Stromal cell of bone marrow (primary cell): Measurements from ENCODE around the gene GPR157.
"Not testable (repeated sequence)": the region's sequence is repeated elsewhere in the genome, so short reads cannot be mapped to it uniquely, and the experiment has no call there.

ENCODE experiments used
- DNase-seq: peaks from one replicate; pipeline ENCODE4 v3.0.0-alpha.2; 2012; ENCODE audit warnings: low read depth

Gene GPR157

DNA sequence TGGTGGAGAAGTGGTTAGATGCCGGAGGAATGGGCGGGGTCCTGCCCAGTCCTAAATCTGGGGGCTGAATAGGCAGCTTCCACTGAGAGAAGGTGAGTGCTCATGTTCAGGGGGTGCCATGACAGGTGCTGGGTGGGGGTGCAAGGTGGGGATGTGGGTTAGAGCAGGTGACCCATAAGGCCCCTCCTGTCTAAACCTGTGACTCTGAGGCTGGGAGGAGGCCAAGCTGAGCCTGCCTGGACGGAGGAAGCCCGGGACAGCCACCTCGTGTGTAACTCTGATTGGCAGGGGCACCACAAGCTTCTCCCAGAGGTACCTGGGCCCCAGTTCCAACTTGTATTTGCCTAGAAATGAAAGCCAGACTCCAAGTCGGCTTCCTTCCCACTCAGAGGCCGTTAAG is 10.7 kb downstream of the GPR157 start:
- DNase-seq = no peak

GRCh38 chr1:9115351-9116205 is 13.3 kb downstream of the GPR157 start:
- DNase-seq = no peak

DNA sequence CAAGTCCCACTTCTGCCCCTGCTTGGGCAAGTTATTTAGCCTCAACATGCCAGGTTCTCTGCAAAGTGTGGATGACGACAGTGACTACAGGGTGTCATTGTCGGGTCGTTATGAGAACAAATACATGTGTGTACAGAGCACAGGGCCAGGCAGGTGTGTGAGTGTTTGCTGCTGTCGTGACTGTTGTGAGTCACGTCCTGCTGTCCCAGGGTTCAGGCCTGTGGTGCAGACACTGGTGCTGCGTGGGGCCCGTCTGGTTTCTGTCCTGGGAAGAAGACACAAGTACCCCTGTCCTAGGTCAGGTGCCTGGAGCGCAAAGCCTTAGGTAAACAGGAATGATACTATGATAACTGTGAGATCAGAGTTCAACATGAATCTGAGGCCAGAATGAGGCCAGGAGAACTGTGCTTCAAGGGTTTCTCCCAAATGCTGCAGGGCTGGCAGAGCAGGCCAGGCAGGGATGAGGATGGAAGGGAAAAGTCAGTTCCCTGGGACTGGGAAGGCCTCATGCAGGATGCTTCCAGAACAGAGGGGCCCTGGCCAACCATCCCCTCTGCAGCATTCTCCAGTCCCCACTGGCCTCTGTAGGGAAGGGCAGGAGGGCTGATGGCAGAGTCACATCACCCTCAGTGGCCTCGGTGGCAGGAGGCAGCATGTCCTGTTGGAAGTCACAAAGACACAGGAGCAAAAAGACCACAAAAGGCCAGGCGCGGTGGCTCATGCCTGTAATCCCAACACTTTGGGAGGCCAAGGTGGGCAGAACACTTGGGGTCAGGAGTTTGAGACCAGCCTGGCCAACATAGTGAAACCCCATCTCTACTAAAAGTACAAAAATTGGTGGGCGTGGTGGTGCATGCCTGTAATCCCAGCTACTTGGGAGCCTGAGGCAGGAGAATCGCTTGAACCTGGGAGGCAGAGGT is 15.7 kb downstream of the GPR157 start:
- DNase-seq = no peak

GRCh38 chr1:9111957-9112356 is 16.9 kb downstream of the GPR157 start:
- no peak for DNase-seq

DNA sequence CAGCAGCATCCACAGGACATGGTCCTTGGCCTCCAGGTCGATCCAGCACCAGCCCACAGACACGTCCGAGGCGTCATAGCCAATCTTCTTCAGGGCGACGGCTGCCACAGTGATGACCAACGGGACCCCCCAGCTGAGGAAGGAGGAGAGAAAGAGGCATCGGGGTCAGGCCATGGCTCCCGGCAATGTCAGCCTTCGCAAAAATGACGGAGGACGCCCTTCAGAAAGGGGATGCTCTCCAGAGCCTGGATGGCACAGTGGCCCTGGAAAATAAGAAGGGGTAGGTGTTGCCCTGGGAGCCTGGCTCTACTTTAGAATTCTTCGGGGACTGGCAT is 17.6 kb downstream of the GPR157 start:
- DNase-seq = no peak

DNA sequence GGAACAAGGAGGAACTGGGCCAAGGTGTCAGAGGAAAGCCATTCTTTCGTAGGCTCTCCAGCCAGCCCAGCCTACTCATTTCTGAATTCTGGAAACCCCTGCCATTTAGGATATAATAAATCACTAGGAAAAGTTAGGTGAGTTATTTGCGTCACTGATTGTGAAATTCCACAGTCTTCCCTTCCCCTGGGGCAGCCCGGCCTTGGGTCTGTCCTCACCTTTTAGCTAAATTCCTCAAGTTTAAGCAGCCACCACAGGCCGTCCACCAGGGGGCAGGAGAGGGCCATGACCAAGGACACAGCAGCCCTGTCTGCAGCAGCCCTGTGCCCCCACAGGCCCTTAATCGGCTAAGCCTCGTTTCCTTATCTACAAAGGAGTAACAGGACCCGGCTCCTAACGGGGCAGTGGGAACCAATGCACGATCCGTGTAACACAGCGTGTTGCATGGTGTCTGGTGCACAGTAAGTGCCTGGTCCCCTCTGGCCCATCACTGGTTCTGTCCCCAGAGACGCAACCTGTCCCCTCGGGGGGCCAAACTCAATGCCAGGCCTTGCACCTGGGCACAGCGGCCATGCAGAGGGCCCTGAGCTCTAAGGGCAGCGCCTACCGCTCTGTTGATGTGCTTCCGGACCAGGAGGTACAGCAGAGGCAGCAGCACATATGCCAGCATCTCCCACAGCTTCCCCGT is 18.1 kb downstream of the GPR157 start:
- DNase-seq = peak; percentile 57

DNA sequence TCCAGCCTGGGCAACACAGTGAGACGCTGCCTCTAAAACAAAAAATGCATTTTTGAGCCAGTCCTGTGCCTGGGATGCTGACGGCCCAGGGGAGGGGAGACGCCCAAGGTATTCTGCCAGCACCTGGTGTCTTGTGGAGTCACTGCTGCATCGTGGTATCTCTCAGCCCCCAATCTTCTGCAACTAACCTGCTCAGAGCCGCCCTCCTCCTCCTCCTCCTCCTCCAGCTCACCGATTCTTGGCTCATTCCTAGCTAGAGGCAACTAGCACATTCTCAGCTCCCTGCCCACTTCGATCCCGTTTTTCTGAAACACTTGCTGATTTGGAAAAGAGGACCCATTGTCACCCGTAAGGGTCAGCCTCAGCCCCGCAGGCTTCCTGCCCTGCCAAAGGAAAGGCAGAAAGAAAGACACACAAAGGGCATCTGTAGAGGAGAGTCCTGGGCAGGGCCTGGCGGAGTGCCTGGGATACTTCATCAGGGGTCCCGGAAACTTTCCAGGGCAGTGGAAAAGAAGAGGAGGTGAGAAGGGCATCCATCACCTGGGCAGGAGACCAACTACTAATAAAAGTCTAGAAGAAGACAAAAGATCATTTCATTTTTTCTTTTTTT is 20.7 kb downstream of the GPR157 start:
- no peak for DNase-seq

- DNase-seq = no peak
Observed at GRCh38 chr1:9107136-9107535, 21.8 kb downstream of the GPR157 start.

DNA sequence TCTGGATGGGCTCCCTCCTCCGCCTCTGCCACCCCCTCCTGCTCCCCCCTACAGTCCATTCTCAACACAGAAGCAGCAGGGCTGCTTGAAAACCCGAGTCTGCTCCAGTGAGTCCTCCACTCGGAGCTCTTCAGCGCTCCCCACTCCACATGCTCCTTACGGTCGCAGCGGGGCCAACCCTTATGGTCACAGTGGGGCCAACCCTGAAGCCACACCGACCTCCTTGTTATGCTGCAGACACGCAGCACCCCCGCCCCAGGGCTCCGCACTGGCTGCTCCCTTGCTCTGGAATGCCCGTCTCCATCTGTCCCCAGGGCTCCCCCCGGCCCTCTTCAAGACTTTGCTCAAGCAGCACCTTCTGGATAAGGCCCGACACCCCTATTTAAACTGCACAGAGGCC is 22.6 kb downstream of the GPR157 start:
- no peak for DNase-seq

DNA sequence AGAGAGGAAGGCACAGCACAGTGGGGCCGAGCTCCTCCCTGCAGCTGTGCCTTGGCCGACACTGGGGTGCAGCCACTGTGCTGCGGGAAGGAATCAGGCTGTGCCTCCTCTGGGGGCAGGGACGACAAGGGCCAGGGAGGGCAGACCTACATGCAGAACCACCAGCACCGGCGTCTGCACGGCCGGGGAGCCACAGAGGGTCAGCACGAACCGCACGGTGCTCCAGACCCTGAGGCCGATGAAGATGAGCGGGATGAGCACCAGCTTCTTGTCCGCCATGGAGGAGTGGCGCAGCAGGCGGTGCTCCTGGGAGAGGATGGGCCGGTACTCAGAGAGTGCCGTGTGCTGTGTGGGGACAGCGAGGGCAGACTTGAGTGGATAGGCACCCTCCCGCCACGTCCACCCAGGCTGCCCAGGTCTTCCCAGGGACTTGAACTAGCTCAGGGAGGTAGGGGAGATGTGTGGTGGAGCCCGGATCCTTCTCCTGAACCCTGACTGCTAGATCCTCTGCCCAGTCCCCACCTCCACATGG is 23.5 kb downstream of the GPR157 start:
- no peak for DNase-seq

DNA sequence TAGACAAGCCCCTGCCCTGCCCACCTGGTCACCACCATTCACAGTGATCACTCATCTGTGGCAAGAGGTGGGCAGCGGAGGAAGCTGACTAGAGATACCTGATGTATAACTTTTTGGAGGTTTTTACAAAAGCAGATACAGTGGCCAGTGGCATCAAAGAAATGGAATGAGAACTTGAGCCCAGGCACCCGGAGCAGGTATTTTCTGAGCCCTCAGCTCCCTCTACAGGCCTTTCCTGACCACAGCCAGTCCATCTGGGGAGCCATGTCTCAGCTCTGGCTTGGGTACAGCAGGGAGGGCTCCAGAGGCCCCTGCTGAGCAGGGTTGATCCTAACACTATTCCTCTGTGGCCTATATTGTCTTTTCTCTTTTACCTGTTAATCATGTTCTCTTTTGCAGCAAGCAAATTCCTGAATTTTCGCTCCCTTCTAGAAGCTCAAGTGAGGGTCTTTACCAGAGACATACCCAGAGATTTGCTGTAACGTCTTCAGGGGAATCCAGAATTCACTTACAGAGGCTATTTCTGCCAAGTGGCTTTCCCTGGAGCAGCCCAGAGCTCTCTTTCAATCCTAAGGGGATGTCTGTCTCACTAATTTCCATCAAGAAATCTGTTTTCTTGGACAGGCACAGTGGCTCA is 27.3 kb downstream of the GPR157 start:
- peak; percentile 48 for DNase-seq

GRCh38 chr1:9100471-9101043 is 28.3 kb downstream of the GPR157 start:
- DNase-seq = no peak

GRCh38 chr1:9099555-9099954 is 29.3 kb downstream of the GPR157 start:
- DNase-seq = no peak

DNA sequence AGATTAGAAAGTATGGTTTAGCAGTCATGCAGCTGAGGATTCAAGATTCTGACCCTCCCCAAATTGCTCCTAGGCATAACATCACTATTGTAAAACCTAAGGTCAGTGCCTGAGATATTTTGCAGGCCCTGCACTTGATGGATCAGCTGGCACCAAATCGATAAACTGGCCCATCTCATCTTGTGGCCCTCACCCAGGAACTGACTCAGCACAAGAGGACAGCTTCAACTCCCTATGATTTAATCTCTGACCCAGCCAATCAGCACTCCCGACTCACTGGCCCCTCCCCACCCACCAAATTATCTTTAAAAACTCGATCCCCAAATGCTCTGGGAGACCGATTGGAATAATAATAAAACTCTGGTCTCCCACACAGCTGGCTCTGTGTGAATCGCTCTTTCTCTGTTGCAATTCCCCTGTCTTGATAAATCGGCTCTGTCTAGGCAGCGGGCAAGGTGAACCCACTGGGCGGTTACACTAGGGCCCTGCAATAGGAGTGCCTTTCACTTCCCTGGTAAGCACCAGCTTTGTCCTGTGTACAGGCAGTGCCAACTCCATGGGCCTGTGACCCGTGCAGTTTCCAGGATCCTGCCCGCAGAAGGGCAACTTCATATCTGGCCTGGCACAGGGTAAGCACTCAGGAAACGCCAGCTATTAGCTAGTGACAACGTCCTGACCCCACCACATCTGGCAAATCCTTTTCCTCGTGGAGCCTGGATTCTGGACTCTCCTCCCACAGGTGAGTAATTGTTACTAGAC is 30.8 kb downstream of the GPR157 start:
- DNase-seq = no peak

DNA sequence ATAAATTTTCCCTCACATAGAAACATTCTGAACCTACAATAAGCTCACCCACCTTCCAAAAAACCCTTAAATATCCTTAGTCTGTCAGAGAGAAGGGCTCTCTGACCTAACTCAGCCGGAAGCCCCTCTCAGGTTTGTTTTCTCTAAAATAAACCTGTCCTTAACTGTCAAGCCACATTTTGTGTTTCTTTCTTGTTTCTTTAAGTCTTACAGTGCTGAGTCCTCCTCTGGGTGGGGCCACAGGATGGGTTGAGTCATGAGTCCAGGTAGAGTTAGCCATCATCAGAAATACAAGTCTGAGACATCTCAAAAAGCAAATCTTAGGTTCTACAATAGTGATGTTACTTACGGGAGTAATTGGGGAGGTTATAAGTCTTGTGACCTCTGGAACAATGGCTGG is 33.1 kb downstream of the GPR157 start:
- DNase-seq = no peak

DNA sequence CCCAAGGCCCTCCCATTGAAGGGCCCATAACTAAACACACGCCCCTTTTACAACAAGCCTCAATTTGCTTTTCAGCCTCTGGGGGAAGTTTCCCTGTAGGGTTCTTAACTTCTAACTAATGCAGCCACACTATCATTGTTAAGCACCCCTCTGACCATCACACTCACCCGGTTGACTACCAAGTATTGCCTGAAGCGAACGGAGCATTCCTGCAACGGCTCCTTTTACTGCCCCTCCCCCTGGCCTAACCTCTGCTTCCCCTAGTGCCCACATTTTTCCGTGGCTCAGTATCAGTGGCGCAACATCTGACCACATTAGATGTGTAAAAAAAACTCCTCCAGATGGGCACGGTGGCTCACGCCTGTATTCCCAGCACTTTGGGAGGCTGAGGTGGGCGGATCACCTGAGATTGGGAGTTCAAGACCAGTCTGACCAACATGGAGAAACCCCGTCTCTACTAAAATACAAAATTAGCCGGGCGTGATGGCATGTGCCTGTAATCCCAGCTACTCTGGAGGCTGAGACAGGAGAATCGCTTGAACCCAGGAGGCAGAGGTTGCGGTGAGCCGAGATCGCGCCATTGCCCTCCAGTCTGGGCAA is 34.8 kb downstream of the GPR157 start:
- not testable (repeated sequence) for DNase-seq

- no peak for DNase-seq
Observed at GRCh38 chr1:9093581-9093980, 35.3 kb downstream of the GPR157 start.

DNA sequence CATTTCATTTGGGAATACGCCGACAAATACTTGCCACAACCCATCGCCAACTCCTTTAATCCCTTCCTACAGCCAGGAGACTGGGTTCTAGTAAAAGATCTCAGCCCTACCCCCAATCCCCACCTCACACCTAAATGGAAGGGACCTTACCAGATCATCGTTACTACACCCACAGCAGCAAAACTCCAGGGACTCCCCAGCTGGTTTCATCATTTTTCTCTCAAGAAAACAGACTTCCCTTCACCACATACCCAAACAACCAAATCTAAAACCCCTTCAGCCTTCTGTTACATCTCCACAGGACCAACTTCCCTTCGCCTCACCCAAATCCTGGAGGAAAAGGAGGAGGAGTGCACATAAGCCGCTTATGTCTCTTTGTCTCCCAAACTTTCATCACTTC is 35.8 kb downstream of the GPR157 start:
- DNase-seq = no peak

DNA sequence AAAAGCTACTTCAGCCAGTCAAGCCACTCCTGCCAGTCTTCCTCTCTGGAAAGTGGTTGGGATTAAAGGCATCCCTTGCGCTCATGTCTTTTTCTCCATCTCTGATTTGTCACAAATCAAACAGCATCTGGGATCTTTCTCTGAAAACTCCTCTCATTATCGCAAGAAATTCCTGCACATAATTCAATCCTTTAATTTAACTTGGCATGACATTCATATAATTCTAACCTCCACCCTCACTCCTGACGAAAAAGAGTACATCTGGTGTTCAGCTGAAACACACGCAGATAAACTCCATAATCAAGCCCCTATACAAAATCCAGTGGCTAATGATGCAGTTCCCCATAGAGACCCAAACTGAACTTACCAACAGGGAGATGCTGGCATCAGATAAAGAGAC is 40.1 kb downstream of the GPR157 start:
- DNase-seq = no peak
